Aorta (tissue), 5 donors: ENCODE measurements around the gene C17orf100. TPM values are rescaled to one million over a fixed set of nuclear protein-coding genes. Genes with fewer than 3 reads are reported as not detected.
"Not testable (repeated sequence)": the region's sequence is repeated elsewhere in the genome, so short reads cannot be mapped to it uniquely, and the experiment has no call there.

Experiments
- ATAC-seq: fragments of 200-7000 bp; cut with Tn5 transposase; one replicate; pipeline ENCODE4 v1.9.1; 2022; ENCODE audit warnings: moderate library complexity; ENCODE audit not compliant: low FRiP score
- DNase-seq, 2 donors: peaks; one replicate each; pipeline ENCODE4 v3.0.0-alpha.2; 2020
- H3K27ac ChIP-seq, 2 donors: one replicate each; pipeline ENCODE4 v1.5.1; 2013; ENCODE audit warnings: low read length in 2 of 2, mild to moderate bottlenecking in 2 of 2, moderate library complexity in 2 of 2, control low read depth in 1 of 2, inconsistent platforms in 1 of 2, low read depth in 1 of 2
- H3K27me3 ChIP-seq, 2 donors: one replicate each; pipeline ENCODE4 v1.6.1; 2013; ENCODE audit warnings: control low read depth in 1 of 2, low read length in 1 of 2, mild to moderate bottlenecking in 1 of 2, moderate library complexity in 1 of 2; ENCODE audit not compliant: insufficient read depth in 2 of 2, control insufficient read depth in 1 of 2
- H3K36me3 ChIP-seq, 2 donors: one replicate each; pipeline ENCODE4 v1.6.1; 2013; ENCODE audit warnings: control low read depth in 1 of 2, low read length in 1 of 2, mild to moderate bottlenecking in 1 of 2; ENCODE audit not compliant: insufficient read depth in 2 of 2, control insufficient read depth in 1 of 2
- H3K4me1 ChIP-seq, 2 donors: one replicate each; pipeline ENCODE4 v1.6.1; 2013; ENCODE audit warnings: low read length in 2 of 2, control low read depth in 1 of 2, mild to moderate bottlenecking in 1 of 2, moderate library complexity in 1 of 2; ENCODE audit not compliant: insufficient read depth in 2 of 2, control insufficient read depth in 1 of 2
- H3K4me3 ChIP-seq, 2 donors: one replicate each; pipeline ENCODE4 v1.5.1; 2013; ENCODE audit warnings: low read length in 2 of 2, control low read depth in 1 of 2, mild to moderate bottlenecking in 1 of 2
- H3K9me3 ChIP-seq: one replicate; pipeline ENCODE4 v1.6.1; 2013; ENCODE audit warnings: mild to moderate bottlenecking, low read length; ENCODE audit not compliant: control insufficient read depth
- WGBS, 2 donors: extraction: QIAGEN DNeasy Blood & Tissue Kit; methylation state at CpG; one replicate each; pipeline ENCODE4 v1.1.7; 2013; 5-methylcytosine and 5-hydroxymethylcytosine counted together
- intact Hi-C, 2 donors: fragments of 100-400 bp; cut with DNase I; formaldehyde crosslinking; loops; one replicate each; pipeline versions ENCODE4 v1.14.2 to v1.15.0; 2022
- polyA plus RNA-seq, 2 donors: library from polyadenylated mRNA; stranded (reverse); fragments of 200-250 nt; gene quantifications; one replicate each; pipeline ENCODE4 v1.2.3, GENCODE V29; 2013
- total RNA-seq, 2 donors: library from RNA; stranded (reverse); fragmentation: NEBNext Ultra II Directional; extraction: Animal tissue kit (Norgen Biotek cat#: 25700); gene quantifications; one replicate each; pipeline ENCODE4 v1.2.1, GENCODE V29; 2021
- donor health status: healthy with polysubstance abuse.
- donor health status: Bipolar disorder and iron deficiency.
- donor health status: DM: no; HTN: no; CAD: no.
- donor health status: DM: no; HTN: no; CAD: no.
- donor health status: DM: yes; HTN: yes; CAD: no.

Gene C17orf100
- total and polyA plus RNA-seq, 4 donors = 1.0 to 1.5 (median 1.3) TPM

- DNase-seq (no peak), ATAC-seq (no peak)
- Histone ChIP-seq H3K4me1 (no peaks in the 10 kb centered on the region), H3K36me3 (peaks cover 2 to 4% of the 10 kb centered on the region in 2 donors), H3K27me3 (no peaks in the 10 kb centered on the region), H3K27ac (no peak overlapping the region), H3K4me3 (no peak overlapping the region), H3K9me3 (no peaks in the 10 kb centered on the region)
- intact Hi-C loops = no loop called here
Measured at GRCh38 chr17:6648181-6648580, 3.4 kb upstream of the C17orf100 start.

DNA sequence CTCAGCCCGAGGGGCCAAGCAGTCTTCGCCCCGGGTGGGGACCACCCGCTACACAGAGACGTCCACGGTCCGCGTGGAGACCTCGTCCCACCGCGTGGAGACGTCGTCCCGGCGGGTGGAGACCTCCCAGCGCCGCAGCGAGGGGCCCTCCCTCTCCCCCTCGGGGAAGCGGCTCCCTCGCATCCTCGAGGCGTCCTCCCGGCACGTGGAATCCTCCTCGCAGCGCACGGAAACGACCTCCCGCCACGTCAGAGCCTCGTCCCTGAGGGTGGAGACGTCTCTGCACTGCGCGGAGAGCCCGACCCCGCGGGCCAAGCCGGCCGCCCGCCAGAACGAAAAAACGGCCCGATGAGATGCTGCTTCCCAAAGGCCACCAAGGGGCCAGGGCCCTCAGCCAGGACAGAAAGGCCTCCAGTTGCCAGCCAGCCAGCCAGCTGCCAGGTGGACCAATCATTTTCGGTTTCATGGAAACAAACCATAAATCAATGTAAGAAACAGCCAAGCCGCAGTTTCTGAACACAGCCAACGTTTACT is 424 bp downstream of the C17orf100 start:
- ATAC-seq (peak; percentile 86), DNase-seq (peak; percentile 82 to 87)
- Histone ChIP-seq H3K27me3 (no peaks in the 10 kb centered on the region), H3K27ac (peak overlapping the region in 1 of 2 donors; percentile 16), H3K36me3 (peaks cover 2 to 3% of the 10 kb centered on the region in 2 donors), H3K9me3 (peaks cover 9% of the 10 kb centered on the region), H3K4me3 (peak overlapping the region in 1 of 2 donors; percentile 32), H3K4me1 (no peaks in the 10 kb centered on the region)
- intact Hi-C loops = no loop called here
- 3 to 6% methylated on average over 47 of the region's 47 CpGs for WGBS, 2 donors

DNA sequence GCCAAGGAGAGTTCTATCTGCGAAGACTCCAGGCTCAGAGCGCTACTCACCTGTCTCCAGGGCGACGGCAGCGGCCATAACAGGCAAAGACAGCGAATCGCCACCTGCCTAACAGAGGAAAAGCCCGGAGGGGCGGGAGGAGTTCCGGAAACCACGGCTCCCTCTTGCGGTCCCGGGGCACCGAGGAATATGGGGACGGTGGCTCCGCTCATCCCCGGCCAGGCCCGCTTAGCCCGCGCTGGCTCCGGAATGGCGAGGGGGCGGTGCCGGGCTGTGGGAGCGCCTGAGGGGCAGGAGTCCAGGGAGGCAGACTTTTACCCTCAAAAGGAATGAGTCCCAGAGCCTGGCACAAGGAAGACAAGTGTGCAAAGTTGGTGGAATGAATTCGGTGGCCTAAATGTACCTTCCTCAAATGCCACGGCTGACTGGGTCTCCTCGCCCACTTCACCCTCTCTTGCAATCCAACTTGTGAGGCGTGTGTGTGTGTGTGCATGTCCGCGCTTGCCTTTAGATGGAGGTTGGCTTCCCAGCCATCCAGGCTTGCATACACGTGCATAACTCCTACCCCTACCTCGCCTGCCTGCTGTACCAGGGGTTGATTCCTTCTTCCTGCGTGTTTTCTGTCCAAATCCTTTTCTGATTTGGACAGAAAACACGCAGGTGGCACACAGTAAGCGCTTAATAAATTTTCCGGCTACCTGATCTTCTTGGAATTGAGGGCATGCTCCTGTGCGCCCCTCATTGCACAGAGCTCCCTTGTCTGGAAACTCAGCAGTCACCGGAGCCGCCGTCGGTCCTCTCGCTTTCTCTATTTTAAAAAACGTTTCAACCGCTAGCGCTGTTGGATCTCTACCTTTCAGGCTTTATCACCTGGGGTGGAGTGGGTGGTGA is 3.5 kb downstream of the C17orf100 start:
- ATAC-seq (no peak), DNase-seq (no peak)
- intact Hi-C loops = no loop called here
- 9 to 26% methylated on average over 45 to 46 of the region's 46 CpGs for WGBS, 2 donors
- Histone ChIP-seq H3K27me3 (no peaks in the 10 kb centered on the region), H3K27ac (no peak overlapping the region), H3K36me3 (no peaks in the 10 kb centered on the region), H3K9me3 (peaks cover 9% of the 10 kb centered on the region), H3K4me3 (no peak overlapping the region), H3K4me1 (no peaks in the 10 kb centered on the region)

- H3K27ac ChIP-seq, intact Hi-C loops, H3K4me3 ChIP-seq, DNase-seq, ATAC-seq, H3K36me3 ChIP-seq, H3K9me3 ChIP-seq, H3K27me3 ChIP-seq, H3K4me1 ChIP-seq: not testable (repeated sequence)
- 2% methylated on average over 29 to 38 of the region's 41 CpGs for WGBS, 2 donors
Measured at GRCh38 chr17:6655732-6656361, 4.3 kb downstream of the C17orf100 start.

- H3K27me3 ChIP-seq, H3K4me3 ChIP-seq, DNase-seq, H3K9me3 ChIP-seq, H3K36me3 ChIP-seq, H3K27ac ChIP-seq, intact Hi-C loops, H3K4me1 ChIP-seq: not testable (repeated sequence)
- peak; percentile 6 for ATAC-seq
- 6 to 7% methylated on average over 45 to 54 of the region's 55 CpGs for WGBS, 2 donors
Measured at GRCh38 chr17:6656797-6657632, 5.5 kb downstream of the C17orf100 start.

DNA sequence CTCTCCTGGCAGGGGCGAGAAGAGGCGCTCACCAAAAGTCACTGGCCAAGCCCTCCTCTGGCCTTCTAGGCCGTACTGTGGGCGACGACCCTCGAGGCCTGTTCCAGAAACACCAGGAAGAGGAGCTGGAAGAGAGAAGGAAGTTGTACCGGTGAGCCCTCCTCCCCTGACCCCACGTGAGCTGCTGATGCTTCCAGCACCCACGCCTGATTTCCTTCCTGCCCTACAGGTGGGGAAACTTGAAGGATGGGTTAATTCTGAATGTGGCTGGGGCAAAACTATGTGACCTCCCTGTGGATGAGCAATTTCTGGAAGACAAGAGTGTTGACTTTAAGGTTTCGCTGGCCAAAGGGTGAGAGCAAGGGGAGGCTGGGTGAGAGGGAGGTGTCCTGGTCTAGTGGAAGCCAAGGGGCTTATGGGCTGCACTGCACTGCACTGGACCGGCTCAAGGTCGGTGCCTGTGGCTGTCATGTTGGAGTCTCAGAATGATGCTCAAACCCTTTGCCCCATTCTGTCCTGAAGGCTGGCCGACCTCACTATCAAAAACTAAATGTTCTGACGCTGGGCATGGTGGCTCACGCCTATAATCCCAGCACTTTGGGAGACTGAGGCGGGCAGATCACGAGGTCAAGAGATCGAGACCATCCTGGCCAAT is 6.2 kb downstream of the C17orf100 start:
- DNase-seq = no peak
- Histone ChIP-seq H3K27ac (no peak overlapping the region), H3K4me3 (no peak overlapping the region), H3K27me3 (no peaks in the 10 kb centered on the region), H3K4me1 (no peaks in the 10 kb centered on the region), H3K9me3 (peaks cover 9% of the 10 kb centered on the region), H3K36me3 (no peaks in the 10 kb centered on the region)
- intact Hi-C loops = no loop called here
- WGBS, 2 donors = 82 to 83% methylated on average over 18 of the region's 18 CpGs
- ATAC-seq = no peak

GRCh38 chr17:6658411-6658810 is 6.8 kb downstream of the C17orf100 start:
- H3K27me3 ChIP-seq, intact Hi-C loops, H3K4me3 ChIP-seq, DNase-seq, H3K36me3 ChIP-seq, H3K27ac ChIP-seq, H3K9me3 ChIP-seq, H3K4me1 ChIP-seq, ATAC-seq: not testable (repeated sequence)
- WGBS, 2 donors = 75 to 88% methylated on average over 2 to 4 of the region's 5 CpGs

DNA sequence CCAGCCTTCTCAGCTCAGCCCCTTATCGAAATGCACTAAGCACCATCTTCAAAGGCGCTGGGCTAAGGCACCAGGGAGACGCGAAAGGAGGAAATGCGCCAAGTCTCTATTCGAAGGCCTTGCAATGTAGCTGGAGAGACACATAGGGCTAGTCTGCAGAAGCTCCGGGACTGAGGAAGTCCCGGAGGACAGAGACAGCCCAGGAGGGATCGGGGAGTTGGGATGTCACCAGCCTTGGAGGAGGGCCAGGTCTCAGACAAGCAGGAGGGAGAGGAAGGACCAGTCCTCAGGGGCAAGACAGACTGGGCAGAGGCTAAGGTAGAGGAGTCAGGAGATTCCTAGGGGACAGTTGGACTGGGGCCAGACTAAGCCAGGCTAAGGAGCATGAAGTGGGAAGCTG is 8.5 kb downstream of the C17orf100 start:
- DNase-seq (no peak), ATAC-seq (no peak)
- H3K4me1 ChIP-seq = no peaks in the 10 kb centered on the region
- intact Hi-C loops = loop anchor here (10.0 kb wide), 2 partner anchors 185 to 345 kb away; no protein-coding TSS in a partner anchor
- H3K4me3 ChIP-seq = no peak overlapping the region
- H3K27ac ChIP-seq = no peak overlapping the region
- no peaks in the 10 kb centered on the region for H3K27me3 ChIP-seq
- H3K9me3 ChIP-seq = no peaks in the 10 kb centered on the region
- 76 to 80% methylated on average over 9 of the region's 9 CpGs for WGBS, 2 donors
- H3K36me3 ChIP-seq = no peaks in the 10 kb centered on the region
